Stimulated activated naive B cell treated with anti-CD40 and anti-IgM and Interleukin-4, amounts not matched to agents 10 μg/mL and 1 μg/mL and 100 μg/mL, for 72 hours (primary cell): ENCODE measurements around the gene DSCAML1.

ENCODE experiments used
- ATAC-seq, 2 donors: fragments of 150-1000 bp; cut with Tn5 transposase; replicated peaks; 2 replicates each; pipeline ENCODE4 v1.10.0; 2021; ENCODE audit warnings: moderate library complexity in 1 of 2
- DNase-seq: peaks from one replicate; pipeline ENCODE4 v3.0.0; 2021
- H3K27ac Mint-ChIP-seq: one replicate; pipeline ENCODE4 v1.8.0; 2022; ENCODE audit warnings: mild to moderate bottlenecking, mixed read lengths
- H3K27me3 Mint-ChIP-seq, 2 donors: one replicate each; pipeline ENCODE4 v1.8.0; 2022; ENCODE audit warnings: mixed read lengths in 2 of 2
- H3K36me3 Mint-ChIP-seq, 2 donors: one replicate each; pipeline ENCODE4 v1.8.0; 2022; ENCODE audit warnings: mixed read lengths in 2 of 2, mild to moderate bottlenecking in 1 of 2
- H3K4me1 Mint-ChIP-seq, 2 donors: one replicate each; pipeline ENCODE4 v1.8.0; 2022; ENCODE audit warnings: mixed read lengths in 2 of 2, mild to moderate bottlenecking in 1 of 2
- H3K4me3 Mint-ChIP-seq, 2 donors: one replicate each; pipeline ENCODE4 v1.8.0; 2022; ENCODE audit warnings: mild to moderate bottlenecking in 2 of 2, mixed read lengths in 2 of 2, moderate library complexity in 1 of 2
- H3K9me3 Mint-ChIP-seq, 2 donors: one replicate each; pipeline ENCODE4 v1.8.0; 2022; ENCODE audit warnings: mixed read lengths in 2 of 2, mild to moderate bottlenecking in 1 of 2

Gene DSCAML1

GRCh38 chr11:117505285-117505970 is 291.6 kb downstream of the DSCAML1 start:
- DNase-seq (no peak), ATAC-seq (no peak)
- Mint-ChIP-seq H3K9me3 (no peaks in the 10 kb centered on the region), H3K4me1 (no peaks in the 10 kb centered on the region), H3K36me3 (peaks cover 0 to 7% of the 10 kb centered on the region in 2 donors), H3K27ac (no peak overlapping the region), H3K27me3 (peaks cover 0 to 4% of the 10 kb centered on the region in 2 donors), H3K4me3 (no peak overlapping the region)

GRCh38 chr11:117502779-117503100 is 294.3 kb downstream of the DSCAML1 start:
- no peak overlapping the region for H3K4me3 Mint-ChIP-seq

GRCh38 chr11:117502015-117502778 is 294.8 kb downstream of the DSCAML1 start:
- Mint-ChIP-seq H3K4me1 (no peaks in the 10 kb centered on the region), H3K36me3 (peaks cover 0 to 7% of the 10 kb centered on the region in 2 donors), H3K27me3 (peaks cover 0 to 4% of the 10 kb centered on the region in 2 donors), H3K9me3 (no peaks in the 10 kb centered on the region), H3K27ac (no peak overlapping the region), H3K4me3 (no peak overlapping the region)
- ATAC-seq = no peak
- no peak for DNase-seq

More at GRCh38 chr11:117502779-117503100, 294.3 kb downstream of the DSCAML1 start:
- H3K27ac Mint-ChIP-seq = no peak overlapping the region
- H3K9me3 Mint-ChIP-seq = no peaks in the 10 kb centered on the region
- ATAC-seq (no peak), DNase-seq (no peak)
- H3K36me3 Mint-ChIP-seq = peaks cover 0 to 7% of the 10 kb centered on the region in 2 donors
- peaks cover 0 to 4% of the 10 kb centered on the region in 2 donors for H3K27me3 Mint-ChIP-seq
- H3K4me1 Mint-ChIP-seq = no peaks in the 10 kb centered on the region

- Mint-ChIP-seq H3K9me3 (no peaks in the 10 kb centered on the region), H3K27me3 (peaks cover 0 to 4% of the 10 kb centered on the region in 2 donors), H3K36me3 (peaks cover 0 to 7% of the 10 kb centered on the region in 2 donors), H3K4me1 (no peaks in the 10 kb centered on the region), H3K27ac (no peak overlapping the region), H3K4me3 (no peak overlapping the region)
- DNase-seq (no peak), ATAC-seq (no peak)
These were observed 295.6 kb downstream of the DSCAML1 start for GRCh38 chr11:117501237-117501898.

GRCh38 chr11:117498791-117499190 is 298.2 kb downstream of the DSCAML1 start:
- DNase-seq = no peak
- ATAC-seq = no peak
- no peak overlapping the region for H3K4me3 Mint-ChIP-seq
- H3K9me3 Mint-ChIP-seq = no peaks in the 10 kb centered on the region
- no peak overlapping the region for H3K27ac Mint-ChIP-seq
- peaks cover 0 to 7% of the 10 kb centered on the region in 2 donors for H3K36me3 Mint-ChIP-seq
- H3K27me3 Mint-ChIP-seq = peaks cover 4% of the 10 kb centered on the region in 2 donors
- no peaks in the 10 kb centered on the region for H3K4me1 Mint-ChIP-seq

GRCh38 chr11:117497206-117497951 is 299.6 kb downstream of the DSCAML1 start:
- DNase-seq = no peak
- no peak for ATAC-seq
- H3K4me3 Mint-ChIP-seq = no peak overlapping the region
- no peaks in the 10 kb centered on the region for H3K9me3 Mint-ChIP-seq
- peaks cover 0 to 4% of the 10 kb centered on the region in 2 donors for H3K36me3 Mint-ChIP-seq
- H3K4me1 Mint-ChIP-seq = no peaks in the 10 kb centered on the region
- peaks cover 4% of the 10 kb centered on the region in 2 donors for H3K27me3 Mint-ChIP-seq
- no peak overlapping the region for H3K27ac Mint-ChIP-seq

- Mint-ChIP-seq H3K4me3 (no peak overlapping the region), H3K27me3 (peaks cover 6 to 11% of the 10 kb centered on the region in 2 donors), H3K4me1 (peaks cover under 1 to 4% of the 10 kb centered on the region in 2 donors), H3K9me3 (no peaks in the 10 kb centered on the region), H3K27ac (no peak overlapping the region), H3K36me3 (no peaks in the 10 kb centered on the region)
- ATAC-seq (no peak), DNase-seq (no peak)
These were observed 301.7 kb downstream of the DSCAML1 start for GRCh38 chr11:117495357-117495756.

- Mint-ChIP-seq H3K4me1 (peaks cover 5 to 16% of the 10 kb centered on the region in 2 donors), H3K27ac (no peak overlapping the region), H3K36me3 (no peaks in the 10 kb centered on the region), H3K9me3 (no peaks in the 10 kb centered on the region), H3K27me3 (peaks cover 13 to 16% of the 10 kb centered on the region in 2 donors), H3K4me3 (no peak overlapping the region)
- DNase-seq (no peak), ATAC-seq (no peak)
These were observed 304.3 kb downstream of the DSCAML1 start for GRCh38 chr11:117492578-117493251.

GRCh38 chr11:117490911-117491310 is 306.1 kb downstream of the DSCAML1 start:
- H3K36me3 Mint-ChIP-seq = peaks cover 0 to 5% of the 10 kb centered on the region in 2 donors
- no peak overlapping the region for H3K27ac Mint-ChIP-seq
- no peak for ATAC-seq
- H3K9me3 Mint-ChIP-seq = peaks cover 0 to 5% of the 10 kb centered on the region in 2 donors
- H3K27me3 Mint-ChIP-seq = peaks cover 16 to 18% of the 10 kb centered on the region in 2 donors
- no peak overlapping the region for H3K4me3 Mint-ChIP-seq
- no peak for DNase-seq
- H3K4me1 Mint-ChIP-seq = peaks cover 5 to 16% of the 10 kb centered on the region in 2 donors

- ATAC-seq = no peak
- peaks cover 5 to 16% of the 10 kb centered on the region in 2 donors for H3K4me1 Mint-ChIP-seq
- no peak for DNase-seq
- no peak overlapping the region for H3K4me3 Mint-ChIP-seq
- peaks cover 15 to 16% of the 10 kb centered on the region in 2 donors for H3K27me3 Mint-ChIP-seq
- peaks cover 0 to 7% of the 10 kb centered on the region in 2 donors for H3K36me3 Mint-ChIP-seq
- H3K9me3 Mint-ChIP-seq = peaks cover 0 to 6% of the 10 kb centered on the region in 2 donors
- no peak overlapping the region for H3K27ac Mint-ChIP-seq
These were observed 306.9 kb downstream of the DSCAML1 start for GRCh38 chr11:117489999-117490679.

GRCh38 chr11:117488996-117489952 is 307.7 kb downstream of the DSCAML1 start:
- no peak overlapping the region for H3K27ac Mint-ChIP-seq
- H3K9me3 Mint-ChIP-seq = peaks cover 0 to 6% of the 10 kb centered on the region in 2 donors
- peak in 1 of 2 donors; percentile 16 for ATAC-seq
- peaks cover 15 to 16% of the 10 kb centered on the region in 2 donors for H3K27me3 Mint-ChIP-seq
- H3K4me3 Mint-ChIP-seq = no peak overlapping the region
- H3K36me3 Mint-ChIP-seq = peaks cover 0 to 7% of the 10 kb centered on the region in 2 donors
- DNase-seq = no peak
- H3K4me1 Mint-ChIP-seq = peaks cover 5 to 16% of the 10 kb centered on the region in 2 donors

- Mint-ChIP-seq H3K4me1 (peaks cover 5 to 16% of the 10 kb centered on the region in 2 donors), H3K9me3 (peaks cover 0 to 6% of the 10 kb centered on the region in 2 donors), H3K36me3 (peaks cover 0 to 7% of the 10 kb centered on the region in 2 donors), H3K27ac (no peak overlapping the region), H3K4me3 (no peak overlapping the region), H3K27me3 (peaks cover 15 to 28% of the 10 kb centered on the region in 2 donors)
- no peak for DNase-seq
- ATAC-seq = no peak
These were observed 311.0 kb downstream of the DSCAML1 start for GRCh38 chr11:117486059-117486458.
